ENCODE data around the gene CALD1.

- TF ChIP-seq CTCF (IDR thresholded peaks at IDR 0.05) (no peak), POLR2A (IDR thresholded peaks at IDR 0.05) (no peak)
Observed at GRCh38 chr7:134865001-134865845, 85.8 kb downstream of the CALD1 start.

Measured in uterus (tissue), 2 donors.